ENCODE results near the gene KRTAP10-1.
"Not testable (repeated sequence)": the region's sequence is repeated elsewhere in the genome, so short reads cannot be mapped to it uniquely, and the experiment has no call there.

The KRTAP10-1 gene

GRCh38 chr21:44569861-44570517, 30.0 kb upstream of the KRTAP10-1 start:
- DNase-seq = no peak

GRCh38 chr21:44568667-44569556, 28.9 kb upstream of the KRTAP10-1 start:
- no peak for DNase-seq

GRCh38 chr21:44568261-44568660, 28.3 kb upstream of the KRTAP10-1 start:
- no peak for DNase-seq

- no peak for DNase-seq
Observed at GRCh38 chr21:44567481-44568171, 27.6 kb upstream of the KRTAP10-1 start.

DNA sequence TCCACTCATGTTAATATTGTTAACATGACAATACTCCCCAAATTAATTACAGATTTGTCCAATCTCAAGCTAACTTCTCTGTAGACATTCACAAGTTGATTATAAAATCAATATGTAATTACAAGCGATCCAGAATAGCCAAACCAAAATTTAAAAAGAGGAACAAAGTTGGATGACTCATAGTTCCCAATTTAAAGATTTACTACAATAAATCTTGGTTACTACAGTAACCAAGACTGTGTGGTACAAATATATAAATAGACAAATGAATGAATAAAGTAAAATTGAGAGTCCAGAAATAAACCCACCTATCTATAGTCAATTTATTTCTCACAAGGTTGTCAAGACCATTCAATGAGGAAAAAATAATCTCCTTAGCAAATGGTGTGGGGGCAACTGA, 26.4 kb upstream of the KRTAP10-1 start:
- peak; percentile 50 for DNase-seq

GRCh38 chr21:44564886-44565598, 25.0 kb upstream of the KRTAP10-1 start:
- DNase-seq = peak; percentile 44

- DNase-seq = no peak
Observed at GRCh38 chr21:44564099-44564498, 24.1 kb upstream of the KRTAP10-1 start.

GRCh38 chr21:44558695-44559094, 18.7 kb upstream of the KRTAP10-1 start, which contains the start of gene KRTAP10-3:
Gene KRTAP10-3, minus strand, starts transcription at chr21:44558795. Its CDS starts 80 bp downstream, at chr21:44558715.
- no peak for DNase-seq

DNA sequence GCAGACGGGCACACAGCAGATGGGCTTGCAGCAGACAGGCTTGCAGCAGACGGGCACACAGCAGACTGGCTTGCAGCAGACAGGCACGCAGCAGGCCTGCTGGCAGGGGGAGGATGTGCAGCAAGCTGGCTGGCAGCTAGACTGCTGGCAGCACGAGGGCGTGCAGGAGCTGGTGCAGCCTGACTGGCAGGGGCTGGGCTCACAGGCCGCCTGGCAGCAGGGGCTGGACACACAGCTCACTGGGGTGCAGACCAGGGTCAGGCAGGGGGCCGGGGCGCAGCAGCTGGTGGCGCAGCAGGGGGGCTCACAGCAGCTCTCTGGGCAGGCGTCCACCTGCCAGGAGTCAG, 18.3 kb upstream of the KRTAP10-1 start:
- not testable (repeated sequence) for DNase-seq

GRCh38 chr21:44557491-44558328, 17.7 kb upstream of the KRTAP10-1 start:
- DNase-seq = no peak

DNA sequence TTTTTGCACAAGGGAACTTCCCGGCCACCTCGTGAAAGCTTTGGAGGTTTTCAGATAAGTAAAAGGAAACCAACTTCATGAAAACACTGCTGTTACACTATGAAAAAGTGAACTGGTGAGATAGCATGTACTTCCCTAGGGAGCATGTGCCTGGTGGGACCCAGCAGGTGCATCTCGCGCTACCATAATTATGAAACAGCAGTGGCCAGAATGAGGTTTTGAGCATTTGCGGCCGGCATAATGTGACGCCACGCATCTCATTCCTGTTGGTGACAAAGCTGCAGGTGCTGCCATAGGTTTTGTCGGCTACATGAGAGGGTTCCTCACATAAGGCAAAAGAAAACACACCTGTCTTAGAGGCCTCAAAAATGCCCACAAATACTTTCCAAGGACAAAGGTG, 16.9 kb upstream of the KRTAP10-1 start:
- no peak for DNase-seq

GRCh38 chr21:44555200-44555875, 15.3 kb upstream of the KRTAP10-1 start:
- DNase-seq = no peak

- DNase-seq = no peak
Observed at GRCh38 chr21:44552681-44553080, 12.7 kb upstream of the KRTAP10-1 start.

- DNase-seq = no peak
Observed at GRCh38 chr21:44552136-44552535, 12.1 kb upstream of the KRTAP10-1 start.

GRCh38 chr21:44551340-44551961, 11.5 kb upstream of the KRTAP10-1 start, which contains the start of gene KRTAP10-2:
Gene KRTAP10-2, minus strand, starts transcription at chr21:44551505. Its CDS starts 47 bp downstream, at chr21:44551458.
- DNase-seq = no peak

GRCh38 chr21:44550807-44551206, 10.8 kb upstream of the KRTAP10-1 start:
- no peak for DNase-seq

DNA sequence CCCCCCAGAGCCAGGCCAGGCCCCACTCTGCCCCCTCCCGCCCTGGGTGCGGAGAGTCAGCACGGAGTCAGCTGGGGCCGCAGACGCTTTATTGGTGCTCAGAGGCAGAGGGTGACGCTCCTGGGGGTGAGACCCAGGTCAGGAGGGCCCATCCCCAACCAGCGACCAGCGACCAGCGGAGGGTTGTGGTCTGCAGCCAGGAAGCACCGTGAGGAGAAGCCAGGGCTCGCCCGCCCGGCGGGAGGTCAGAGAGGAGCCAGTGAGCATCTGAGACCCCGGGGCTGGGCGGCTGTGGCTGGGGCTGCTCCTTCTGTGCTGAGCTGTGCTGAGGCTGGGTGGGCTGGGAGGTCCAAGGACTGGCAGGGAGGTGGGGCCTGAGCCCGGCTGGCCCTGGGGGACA, 10.3 kb upstream of the KRTAP10-1 start:
- DNase-seq = not testable (repeated sequence)

GRCh38 chr21:44549525-44550211, 9.7 kb upstream of the KRTAP10-1 start:
- DNase-seq = no peak

- DNase-seq = no peak
Observed at GRCh38 chr21:44548922-44549321, 8.9 kb upstream of the KRTAP10-1 start.

DNA sequence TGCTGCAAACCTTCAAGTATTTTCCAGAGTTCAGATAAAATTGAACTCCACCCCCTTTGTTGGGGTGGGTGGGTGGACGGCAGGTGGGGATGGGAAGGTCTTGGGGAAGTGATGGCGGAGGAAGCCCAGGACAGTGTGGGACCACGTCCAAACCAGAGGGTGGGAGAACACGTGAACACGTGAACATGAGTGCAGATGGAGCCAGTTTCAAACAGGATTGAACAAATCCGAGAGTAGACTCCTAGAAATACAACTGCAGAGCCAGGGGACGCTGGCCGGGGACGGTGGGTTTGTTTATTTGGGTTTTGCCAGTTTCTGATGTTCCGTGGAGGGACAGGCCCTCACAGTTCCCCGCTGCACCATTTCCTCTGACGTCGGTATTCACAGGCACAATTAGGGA, 8.4 kb upstream of the KRTAP10-1 start:
- no peak for DNase-seq

Data from suppressor macrophage treated with lipopolysaccharide for 4 hours (primary cell).